H1 (cell line): ENCODE results near the gene MRTFB. TPM values are rescaled to one million over a fixed set of nuclear protein-coding genes. Genes with fewer than 3 reads are reported as not detected.

Source experiments
- CTCF ChIA-PET: fragments of 300-600 bp; sonication (Branson Sonifier 250); formaldehyde crosslinking; loops from one replicate; lab custom pipeline; 2021; ENCODE audit not compliant: partially characterized antibody; lab: Charles Lee
- POLR2A ChIA-PET: fragments of 300-600 bp; sonication (Branson Sonifier 250); formaldehyde crosslinking; loops from one replicate; lab custom pipeline; 2021; ENCODE audit warnings: inconsistent platforms; ENCODE audit not compliant: partially characterized antibody; lab: Charles Lee
- DNase-seq, 2 experiments: peaks; one replicate each; pipeline versions ENCODE4 v3.0.0 to v3.0.0-alpha.2; 2010 to 2022; ENCODE audit warnings: low spot score in 2 of 2, low read depth in 1 of 2, mixed read lengths in 1 of 2
- FAIRE-seq: peaks from 2 replicates; lab custom pipeline; 2011; peaks lifted over from hg19 to GRCh38; lab: Jason Lieb, UNC
- H2AFZ ChIP-seq: 2 replicates; pipeline ENCODE4 v1.8.1; 2012; ENCODE audit warnings: low read length, inconsistent platforms
- H2AK5ac ChIP-seq: 2 replicates; pipeline ENCODE4 v1.6.1; 2013; ENCODE audit warnings: low read depth, low read length
- H2BK120ac ChIP-seq: replicated peaks from 2 replicates; pipeline ENCODE3; 2013; ENCODE audit warnings: low read depth, low read length, inconsistent platforms
- H2BK12ac ChIP-seq: 2 replicates; pipeline ENCODE4 v1.6.1; 2013; ENCODE audit warnings: low read depth, low read length
- H2BK15ac ChIP-seq: 2 replicates; pipeline ENCODE4 v1.6.1; 2013; ENCODE audit warnings: low read length
- H2BK20ac ChIP-seq: 2 replicates; pipeline ENCODE4 v1.6.1; 2013; ENCODE audit warnings: low read length
- H2BK5ac ChIP-seq: 2 replicates; pipeline ENCODE4 v1.6.1; 2013; ENCODE audit warnings: low read depth, low read length
- H3K14ac ChIP-seq: 2 replicates; pipeline ENCODE4 v1.6.1; 2013; ENCODE audit warnings: inconsistent platforms; ENCODE audit not compliant: insufficient read length
- H3K18ac ChIP-seq: 2 replicates; pipeline ENCODE4 v1.6.1; 2013; ENCODE audit warnings: low read length; ENCODE audit errors: extremely low read depth
- H3K23ac ChIP-seq: 2 replicates; pipeline ENCODE4 v1.6.1; 2013; ENCODE audit warnings: inconsistent platforms; ENCODE audit not compliant: insufficient read length
- H3K23me2 ChIP-seq: 2 replicates; pipeline ENCODE4 v1.6.1; 2013; ENCODE audit warnings: low read depth, low read length
- H3K27ac ChIP-seq: 2 replicates; pipeline ENCODE4 v1.6.1; 2011; ENCODE audit warnings: low read depth, low read length, inconsistent platforms
- H3K27me3 ChIP-seq, 4 experiments: replicated peaks in 1 of 4; 1 replicate in 1 of 4; 2 replicates in 3 of 4; pipeline versions ENCODE4 v1.6.1 to v1.8.1; 2011 to 2013; ENCODE audit warnings: low read length in 3 of 4, mild to moderate bottlenecking in 3 of 4, inconsistent platforms in 2 of 4, mixed read lengths in 2 of 4, moderate library complexity in 1 of 4; ENCODE audit not compliant: control insufficient read depth in 3 of 4, insufficient read depth in 3 of 4; ENCODE audit errors: extremely low read depth in 1 of 4
- H3K36me3 ChIP-seq, 4 experiments: 2 replicates each; pipeline versions ENCODE4 v1.6.1 to v1.8.1; 2011 to 2013; ENCODE audit warnings: mild to moderate bottlenecking in 4 of 4, low read length in 3 of 4, moderate library complexity in 2 of 4, control low read depth in 1 of 4, inconsistent platforms in 1 of 4; ENCODE audit not compliant: insufficient read depth in 4 of 4, control insufficient read depth in 2 of 4
- H3K4ac ChIP-seq: replicated peaks from 2 replicates; pipeline ENCODE3; 2013; ENCODE audit warnings: low read length, low read depth, mixed read lengths, inconsistent platforms; ENCODE audit not compliant: insufficient read length
- H3K4me1 ChIP-seq, 4 experiments: replicated peaks in 1 of 4; 1 replicate in 1 of 4; 2 replicates in 3 of 4; pipeline versions ENCODE4 v1.6.1 to v1.8.1; 2011 to 2013; ENCODE audit warnings: low read length in 3 of 4, inconsistent platforms in 2 of 4, mixed read lengths in 1 of 4; ENCODE audit not compliant: insufficient read depth in 4 of 4, control insufficient read depth in 3 of 4
- H3K4me2 ChIP-seq, 2 experiments: 2 replicates each; pipeline versions ENCODE4 v1.6.1 to v1.8.1; 2011 to 2013; ENCODE audit warnings: low read depth in 2 of 2, low read length in 2 of 2, control low read depth in 1 of 2, inconsistent platforms in 1 of 2, mild to moderate bottlenecking in 1 of 2; ENCODE audit not compliant: insufficient read depth in 1 of 2
- H3K4me3 ChIP-seq, 4 experiments: fragments of 200-600, 300-600 bp in 1 of 4; sonication (generic), shearing (Covaris generic), sonication (Bioruptor Twin) in 1 of 4; 2 replicates each; pipeline versions ENCODE4 v1.5.1 to v1.8.1; 2011 to 2016; ENCODE audit warnings: low read length in 4 of 4, low read depth in 3 of 4, control low read depth in 2 of 4, inconsistent platforms in 2 of 4, mild to moderate bottlenecking in 2 of 4, mixed read lengths in 1 of 4, moderate library complexity in 1 of 4; ENCODE audit not compliant: insufficient read depth in 2 of 4; ENCODE audit errors: extremely low read depth in 1 of 4
- H3K56ac ChIP-seq: replicated peaks from 2 replicates; pipeline ENCODE3; 2013; ENCODE audit warnings: low read depth, mild to moderate bottlenecking, mixed read lengths, low read length, inconsistent platforms; ENCODE audit not compliant: insufficient read length
- H3K79me1 ChIP-seq: 2 replicates; pipeline ENCODE4 v1.6.1; 2013; ENCODE audit warnings: low read depth, low read length, control low read depth
- H3K79me2 ChIP-seq, 2 experiments: 2 replicates each; pipeline versions ENCODE4 v1.6.1 to v1.8.1; 2012 to 2013; ENCODE audit warnings: low read length in 2 of 2, mild to moderate bottlenecking in 2 of 2, inconsistent platforms in 1 of 2; ENCODE audit not compliant: insufficient read depth in 2 of 2, control insufficient read depth in 1 of 2
- H3K9ac ChIP-seq, 4 experiments: replicated peaks in 1 of 4; 1 replicate in 1 of 4; 2 replicates in 3 of 4; pipeline versions ENCODE4 v1.6.1 to v1.8.1; 2011 to 2013; ENCODE audit warnings: low read depth in 3 of 4, low read length in 3 of 4, control low read depth in 2 of 4, mild to moderate bottlenecking in 2 of 4, moderate library complexity in 2 of 4, inconsistent platforms in 1 of 4; ENCODE audit errors: extremely low read depth in 1 of 4
- H3K9me3 ChIP-seq, 2 experiments: 2 replicates each; pipeline versions ENCODE4 v1.6.1 to v1.8.1; 2012 to 2013; ENCODE audit warnings: mild to moderate bottlenecking in 2 of 2, moderate library complexity in 2 of 2, control low read depth in 1 of 2, inconsistent platforms in 1 of 2, low read depth in 1 of 2, low read length in 1 of 2, mixed read lengths in 1 of 2; ENCODE audit not compliant: insufficient read depth in 2 of 2
- H4K20me1 ChIP-seq, 2 experiments: replicated peaks in 1 of 2; 2 replicates each; pipeline versions ENCODE3 to v1.8.1; 2011 to 2013; ENCODE audit warnings: inconsistent platforms in 2 of 2, low read length in 2 of 2, mild to moderate bottlenecking in 1 of 2; ENCODE audit not compliant: insufficient read depth in 2 of 2, control insufficient read depth in 1 of 2
- H4K5ac ChIP-seq: 2 replicates; pipeline ENCODE4 v1.6.1; 2013; ENCODE audit warnings: low read length, low read depth, mixed read lengths, inconsistent platforms; ENCODE audit not compliant: insufficient read length
- H4K8ac ChIP-seq: 2 replicates; pipeline ENCODE4 v1.8.0; 2013; ENCODE audit warnings: mild to moderate bottlenecking, moderate library complexity, low read length, inconsistent platforms; ENCODE audit not compliant: insufficient read depth; ENCODE audit errors: extremely low read depth
- H4K91ac ChIP-seq: replicated peaks from 2 replicates; pipeline ENCODE3; 2013; ENCODE audit warnings: low read length, mixed read lengths, inconsistent platforms; ENCODE audit not compliant: insufficient read length
- ATF2 ChIP-seq: IDR thresholded peaks from 2 replicates; pipeline ENCODE4 v1.6.1; 2012; ENCODE audit warnings: low read length, inconsistent platforms
- BRCA1 ChIP-seq: IDR thresholded peaks from 2 replicates; pipeline ENCODE4 v1.6.1; 2012; ENCODE audit warnings: low read depth, low read length, improper control_type of control experiment
- CBX8 ChIP-seq: fragments of 300-800, 300-1000 bp; sonication (generic); IDR thresholded peaks from 2 replicates; pipeline ENCODE4 v1.7.1; 2016; ENCODE audit warnings: low read depth, low read length, borderline replicate concordance
- CEBPB ChIP-seq: IDR thresholded peaks from 2 replicates; pipeline ENCODE4 v1.6.1; 2012; ENCODE audit warnings: low read depth, low read length
- CREB1 ChIP-seq: IDR thresholded peaks from 2 replicates; pipeline ENCODE4 v1.6.1; 2012; ENCODE audit warnings: inconsistent platforms
- CTBP2 ChIP-seq: IDR thresholded peaks from 2 replicates; pipeline ENCODE4 v1.7.0; 2011; ENCODE audit warnings: borderline replicate concordance, mild to moderate bottlenecking, moderate library complexity, mixed read lengths, low read length; ENCODE audit not compliant: insufficient read depth, insufficient read length
- EP300 ChIP-seq, 2 experiments: IDR thresholded peaks; 1 replicate in 1 of 2; 2 replicates in 1 of 2; pipeline ENCODE4 v1.6.1; 2011 to 2012; ENCODE audit warnings: low read depth in 2 of 2, low read length in 2 of 2, mild to moderate bottlenecking in 2 of 2, borderline replicate concordance in 1 of 2, inconsistent platforms in 1 of 2, moderate library complexity in 1 of 2
- JUND ChIP-seq: IDR thresholded peaks from 2 replicates; pipeline ENCODE4 v1.6.1; 2011; ENCODE audit warnings: mild to moderate bottlenecking, improper control_type of control experiment, low read length
- RNF2 ChIP-seq: fragments of 200-900, 300-1000 bp; sonication (generic); IDR thresholded peaks from 2 replicates; pipeline ENCODE4 v1.7.1; 2016; ENCODE audit warnings: borderline replicate concordance, low read depth, mild to moderate bottlenecking, antibody characterized with exemption, low read length; ENCODE audit not compliant: poor library complexity, severe bottlenecking; ENCODE audit errors: missing control alignments
- SRF ChIP-seq: IDR thresholded peaks from 2 replicates; pipeline ENCODE4 v1.6.1; 2011; ENCODE audit warnings: mild to moderate bottlenecking, low read depth, low read length, moderate library complexity
- TEAD4 ChIP-seq: IDR thresholded peaks from 2 replicates; pipeline ENCODE4 v1.6.1; 2012; ENCODE audit warnings: low read depth, low read length, inconsistent platforms, mixed read lengths
- YY1 ChIP-seq: IDR thresholded peaks from 2 replicates; pipeline ENCODE4 v1.6.1; 2011; ENCODE audit warnings: low read depth, mild to moderate bottlenecking, low read length
- WGBS, 2 experiments: shearing (Covaris generic) in 1 of 2; methylation state at CpG; one replicate each; pipeline versions ENCODE4 v1.1.6 to v1.1.7; 2013 to 2015; ENCODE audit warnings: low lambda C conversion rate in 2 of 2, mixed read lengths in 2 of 2, inconsistent platforms in 1 of 2, low coverage in 1 of 2, missing lambda C conversion rate in 1 of 2; ENCODE audit not compliant: insufficient replicate concordance in 2 of 2, insufficient coverage in 1 of 2, insufficient read length in 1 of 2; ENCODE audit errors: extremely low coverage in 1 of 2, missing lambda C conversion rate in 1 of 2; 5-methylcytosine and 5-hydroxymethylcytosine counted together
- polyA plus RNA-seq, 7 experiments: library from polyadenylated mRNA; depleted of rRNA in 3 of 7; stranded (reverse) in 5 of 7; unstranded in 2 of 7; fragments of >200 nt in 5 of 7; fragments of 200-250 nt in 2 of 7; gene quantifications; 1 replicate in 5 of 7; 2 replicates in 1 of 7; 4 replicates in 1 of 7; pipeline versions ENCODE4 v1.2.1 to v1.2.3, GENCODE V29; 2011 to 2013; ENCODE audit warnings: missing spikeins in 2 of 7, mixed read lengths in 2 of 7
- total RNA-seq: library from RNA; stranded (reverse); fragmentation: NEBNext Ultra II Directional; extraction: Animal tissue kit (Norgen Biotek cat#: 25700); gene quantifications from 2 replicates; pipeline ENCODE4 v1.2.1, GENCODE V29; 2021

The MRTFB gene
- total and polyA plus RNA-seq, 2 of the 8 experiments (the other 6 are each of a cell fraction or from before 2014, with no cell fraction given): 13.5 to 34.9 TPM

DNA sequence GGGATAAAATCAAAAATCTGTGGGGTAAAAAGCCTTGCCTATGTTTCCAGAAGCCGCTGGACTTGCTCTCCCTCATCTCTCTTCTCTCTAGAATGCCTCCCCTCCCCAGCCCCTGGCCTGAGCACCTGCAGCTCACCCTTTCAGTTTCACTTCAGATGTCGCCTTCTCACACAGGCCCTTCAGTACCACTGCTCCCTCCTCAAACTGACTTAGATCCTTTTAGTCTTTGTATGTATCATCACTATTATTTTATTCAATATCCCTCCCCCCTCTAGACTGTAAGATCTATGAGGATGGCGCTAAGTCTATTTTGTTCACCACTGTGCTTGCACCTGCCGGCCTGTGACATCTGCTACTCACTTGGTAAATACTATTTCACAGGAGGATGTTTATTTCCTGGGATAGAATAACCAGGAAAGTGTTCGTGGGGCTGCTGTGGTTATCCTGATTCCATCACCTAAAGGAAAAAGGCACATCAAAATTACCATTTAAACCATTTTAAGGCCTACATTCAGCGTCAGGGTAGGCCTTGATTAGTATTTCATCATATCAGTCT, 122.3 kb downstream of the MRTFB start:
- no peak overlapping the region for H3K27ac ChIP-seq
- H4K5ac ChIP-seq: no peak overlapping the region
- no peaks in the 10 kb centered on the region for H3K79me1 ChIP-seq
- no peaks in the 10 kb centered on the region for H3K36me3 ChIP-seq
- ChIA-PET POLR2A (no interaction called here), CTCF (no interaction called here)
- H3K23ac ChIP-seq: no peak overlapping the region
- H3K18ac ChIP-seq: no peak overlapping the region
- no peak overlapping the region for H2BK5ac ChIP-seq
- TF ChIP-seq RNF2 (no peak), CTBP2 (no peak), CREB1 (no peak), JUND (no peak), EP300 (IDR thresholded peaks at IDR 0.05; ENCODE audit: borderline replicate concordance in 1 of 2, low read depth in 2 of 2, low read length in 2 of 2) (no peak), CEBPB (no peak), ATF2 (no peak), YY1 (no peak), CBX8 (no peak), TEAD4 (no peak), BRCA1 (no peak), SRF (no peak)
- no peak overlapping the region for H2BK20ac ChIP-seq
- no peak for DNase-seq
- no peak overlapping the region for H2BK12ac ChIP-seq
- no peak overlapping the region for H3K4ac ChIP-seq
- no peak overlapping the region for H4K8ac ChIP-seq
- no peak overlapping the region for H3K14ac ChIP-seq
- H3K4me3 ChIP-seq: no peak overlapping the region
- H3K56ac ChIP-seq: no peak overlapping the region
- no peaks in the 10 kb centered on the region; a peak in 2 of 7 replicates for H3K4me1 ChIP-seq
- H2BK120ac ChIP-seq: no peak overlapping the region
- no peak overlapping the region for H2AFZ ChIP-seq
- no peak overlapping the region for H2AK5ac ChIP-seq
- H4K91ac ChIP-seq: no peak overlapping the region
- no peak overlapping the region for H2BK15ac ChIP-seq
- no peak overlapping the region for H3K4me2 ChIP-seq
- FAIRE-seq: no peak
- H4K20me1 ChIP-seq: no peaks in the 10 kb centered on the region
- no peaks in the 10 kb centered on the region for H3K79me2 ChIP-seq
- H3K27me3 ChIP-seq: no peaks in the 10 kb centered on the region
- 89% methylated on average over 6 of the region's 6 CpGs; no CpG with 5 or more reads in 1 of the 2 experiments for WGBS, 2 experiments
- H3K9me3 ChIP-seq: no peaks in the 10 kb centered on the region
- no peak overlapping the region for H3K9ac ChIP-seq
- H3K23me2 ChIP-seq: no peaks in the 10 kb centered on the region
